Stimulated activated CD8-positive, alpha-beta memory T cell treated with anti-CD3 and anti-CD28 coated beads, Interleukin-7, amount 100 ng/mL, for 1 hour (primary cell): ENCODE data around the gene INSR.
"Not testable (repeated sequence)": the region's sequence is repeated elsewhere in the genome, so short reads cannot be mapped to it uniquely, and the experiment has no call there.

Experiments used
- DNase-seq, 2 donors: peaks; one replicate each; pipeline ENCODE4 v3.0.0-alpha.2; 2020; ENCODE audit warnings: low read depth in 2 of 2

INSR gene

DNA sequence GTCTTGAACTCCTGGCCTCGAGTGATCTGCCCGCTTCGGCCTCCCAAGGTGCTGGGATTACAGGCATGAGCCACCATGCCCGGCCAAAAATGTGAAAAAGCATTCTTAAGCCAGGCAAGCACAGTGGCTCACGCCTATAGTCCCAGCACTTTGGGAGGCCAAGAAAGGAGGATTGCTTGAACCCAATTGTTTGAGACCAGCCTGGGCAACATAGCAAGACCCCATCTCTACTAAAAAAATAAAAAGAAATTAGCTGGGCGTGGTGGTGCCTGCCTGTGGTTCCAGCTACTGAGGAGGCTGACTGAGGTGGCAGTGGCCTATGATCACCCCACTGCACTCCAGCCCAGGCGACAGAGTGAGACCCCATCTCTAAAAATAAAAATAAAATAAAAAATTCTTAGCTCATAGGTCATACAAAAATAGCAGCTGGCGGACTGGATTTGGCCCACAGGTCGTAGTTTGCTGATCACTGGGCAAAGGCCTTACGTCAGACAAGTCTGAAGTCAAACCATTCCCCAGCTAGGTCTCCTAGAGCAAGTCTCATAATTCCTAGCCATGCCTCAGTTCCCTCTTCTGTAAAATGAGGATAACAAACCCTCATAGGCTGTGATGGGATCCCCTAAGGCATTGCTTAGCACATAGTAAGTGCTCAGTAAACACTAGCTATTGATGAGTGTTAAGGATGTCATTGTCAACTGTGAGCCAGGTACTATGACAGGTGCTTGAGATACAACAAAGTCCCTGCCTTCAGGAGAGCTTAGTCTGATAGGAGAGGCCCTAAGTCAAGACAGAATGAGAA is 36.0 kb downstream of the INSR start:
- no peak for DNase-seq

DNA sequence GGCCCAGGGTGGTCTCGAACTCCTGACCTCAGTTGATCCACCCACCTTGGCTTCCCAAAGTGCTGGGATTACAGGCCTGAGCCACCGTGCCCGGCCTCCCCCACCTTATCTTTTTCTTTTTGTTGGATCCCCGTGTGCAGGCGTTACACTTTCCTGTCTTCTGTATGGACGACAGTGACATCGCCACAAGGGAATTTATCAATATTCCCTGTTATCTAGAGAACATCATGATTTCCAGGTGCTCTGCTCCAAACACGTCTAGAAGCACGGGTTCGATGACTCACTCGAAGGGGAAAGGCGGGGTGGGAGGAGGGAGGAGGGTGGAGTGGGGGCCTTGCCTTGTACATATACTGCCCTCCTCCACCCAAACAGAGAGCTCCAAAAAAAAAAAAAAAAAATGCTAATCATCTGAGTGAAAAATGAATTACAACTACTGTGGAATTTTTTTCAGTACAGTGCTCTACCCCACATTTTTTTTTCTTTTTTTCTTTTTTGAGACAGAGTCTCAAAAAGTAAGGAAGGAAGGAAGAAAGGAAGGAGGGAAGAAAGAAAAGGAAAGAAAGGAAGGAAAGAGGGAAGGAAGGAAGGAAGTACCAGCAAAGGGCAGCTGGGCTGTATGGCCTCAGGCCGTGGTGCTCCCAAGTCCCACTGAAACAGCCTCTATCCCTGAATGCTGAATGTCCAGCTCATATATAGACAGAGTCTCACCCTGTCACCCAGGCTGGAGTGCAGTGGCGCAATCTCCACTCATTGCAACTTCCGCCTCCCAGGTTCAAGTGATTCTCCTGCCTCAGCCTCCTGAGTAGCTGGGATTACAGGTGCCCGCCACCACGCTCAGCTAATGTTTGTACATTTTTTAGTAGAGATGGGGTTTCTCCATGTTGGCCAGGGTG is 36.8 kb downstream of the INSR start:
- no peak for DNase-seq

DNA sequence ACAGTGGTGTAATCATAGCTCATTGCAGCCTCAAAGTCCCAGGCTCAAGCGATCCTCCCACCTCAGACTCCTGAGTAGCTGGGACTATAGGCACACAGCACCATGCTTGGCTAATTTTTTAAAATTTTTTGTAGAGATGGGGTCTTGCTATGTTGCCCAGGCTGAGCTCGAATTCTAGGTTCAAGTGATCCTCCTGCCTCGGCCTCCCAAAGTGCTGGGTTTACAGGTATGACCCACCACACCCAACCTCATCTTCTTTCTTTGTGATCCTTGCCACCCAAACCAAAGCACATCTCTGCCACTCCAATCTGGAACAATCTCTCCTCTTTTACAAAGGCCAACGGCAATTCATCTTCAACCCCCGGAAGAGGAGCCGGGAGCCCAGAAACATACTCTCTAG is 38.6 kb downstream of the INSR start:
- no peak for DNase-seq

DNA sequence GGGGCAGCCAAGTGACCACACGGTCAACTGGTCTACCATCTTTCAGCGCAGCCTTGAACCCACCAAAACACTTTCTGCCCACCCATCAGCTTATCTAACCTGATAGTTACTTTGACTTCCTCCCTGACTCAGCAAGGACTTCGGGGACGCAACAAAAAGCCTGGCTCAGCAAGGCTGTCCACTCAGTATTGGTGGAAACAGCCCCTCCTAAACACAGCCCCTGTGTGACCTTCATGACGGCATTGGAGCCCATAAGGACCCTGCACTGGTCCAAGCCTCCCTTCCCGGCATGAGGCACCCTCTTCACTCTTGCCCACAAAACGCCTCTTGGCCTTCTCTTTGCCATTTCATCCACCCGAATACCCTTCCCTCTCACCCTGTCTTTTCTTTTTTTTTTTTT is 39.1 kb downstream of the INSR start:
- DNase-seq = no peak

DNA sequence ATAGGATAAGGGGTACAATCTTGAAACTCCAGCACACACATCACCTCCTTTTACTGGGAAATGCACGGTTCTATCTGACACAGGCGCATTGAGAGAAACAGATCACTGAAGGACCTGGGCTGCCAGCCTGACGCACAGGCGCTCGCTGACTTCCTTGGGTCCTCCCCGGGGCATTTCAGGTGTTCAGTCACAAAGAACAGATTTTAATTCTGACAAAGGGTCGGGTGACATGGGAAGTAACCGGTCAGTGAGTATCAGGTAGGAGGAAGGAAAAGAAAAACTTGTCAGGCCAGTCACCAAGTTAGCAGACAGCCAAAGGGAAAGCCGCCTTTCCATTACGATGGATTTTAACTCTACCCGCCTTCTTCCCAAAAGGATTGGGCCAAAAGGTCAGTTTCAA is 39.6 kb downstream of the INSR start:
- DNase-seq = no peak

DNA sequence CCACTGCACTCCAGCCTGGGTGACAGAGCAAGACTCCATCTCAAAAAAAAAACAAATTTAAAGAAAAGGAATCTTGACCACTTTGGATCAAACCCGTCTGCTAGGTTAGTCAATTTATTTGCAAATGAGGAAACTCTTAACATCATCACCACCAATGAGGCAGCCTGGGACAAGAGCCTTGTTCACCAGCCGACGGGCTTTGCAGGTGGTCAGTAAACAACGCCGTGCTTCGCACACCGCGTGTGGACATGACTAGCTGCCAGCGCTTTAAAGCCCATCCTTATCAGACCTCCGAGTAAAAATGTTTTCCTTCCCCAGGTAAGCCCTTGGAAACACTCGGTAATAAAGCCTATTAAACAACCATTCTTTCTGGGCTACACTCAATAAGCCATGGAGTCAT is 41.9 kb downstream of the INSR start:
- DNase-seq = no peak

DNA sequence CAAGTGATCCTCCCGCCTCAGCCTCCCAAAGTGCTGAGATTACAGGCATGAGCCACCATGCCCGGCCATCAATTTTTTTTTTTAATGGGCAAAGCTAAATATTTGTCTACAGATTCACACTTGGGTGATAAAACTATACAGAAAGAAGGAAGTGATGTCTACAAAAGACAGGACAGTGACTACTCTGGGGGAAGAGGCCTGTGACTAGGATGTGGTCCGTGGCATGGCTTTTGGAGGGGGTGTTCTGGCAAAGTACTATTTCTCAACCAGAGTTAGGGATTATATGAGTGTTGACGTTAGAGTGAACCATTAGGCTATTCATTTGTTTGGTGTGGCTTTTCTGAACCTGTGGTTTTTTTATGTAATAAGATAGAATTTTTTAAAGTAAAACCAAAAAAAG is 42.7 kb downstream of the INSR start:
- no peak for DNase-seq

DNA sequence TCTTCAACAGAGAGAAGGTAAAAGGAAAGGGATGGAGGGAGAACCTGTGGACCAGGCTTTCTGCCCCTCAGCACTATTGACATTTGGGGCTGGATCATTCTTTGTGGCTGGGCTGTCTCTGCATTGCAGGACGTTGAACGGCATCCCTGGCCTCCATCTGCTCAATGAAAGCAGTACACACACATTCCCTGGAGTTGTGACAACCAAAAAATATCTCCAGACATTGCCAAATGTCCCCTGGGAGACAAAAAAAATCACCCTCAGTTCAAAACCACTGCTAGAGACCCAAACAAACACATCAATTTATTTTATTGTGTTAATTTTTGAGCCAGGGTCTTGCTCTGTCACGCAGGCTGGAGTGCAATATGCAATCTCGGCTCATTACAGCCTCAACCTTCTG is 43.3 kb downstream of the INSR start:
- DNase-seq = no peak

DNA sequence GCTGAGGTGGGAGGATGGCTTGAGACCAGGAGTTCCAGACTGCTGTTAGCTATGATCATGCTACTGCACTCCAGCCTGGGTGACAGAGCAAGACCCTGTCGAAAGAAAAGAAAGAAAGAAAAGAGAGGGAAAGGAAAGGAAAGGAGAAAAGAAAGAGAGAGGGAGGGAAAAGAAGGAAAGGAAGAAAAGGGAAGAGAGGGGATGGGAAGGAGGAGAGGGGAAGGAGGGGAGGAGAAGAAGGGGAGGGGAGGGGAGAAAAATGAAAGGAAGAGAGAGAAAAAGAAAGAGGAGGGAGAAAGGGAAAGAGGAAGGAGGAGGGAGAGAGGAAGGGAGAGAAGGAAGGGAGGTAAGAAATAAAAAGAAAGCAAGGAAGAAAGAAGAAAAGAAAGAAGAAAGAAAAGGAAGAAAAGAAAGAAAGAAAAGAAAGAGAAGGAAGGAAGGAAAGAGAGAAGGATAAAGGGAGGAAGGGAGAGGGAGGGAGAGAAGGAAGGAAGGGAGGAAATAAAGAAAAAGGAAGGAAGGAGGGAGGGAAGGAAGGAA is 44.1 kb downstream of the INSR start:
- no peak for DNase-seq

DNA sequence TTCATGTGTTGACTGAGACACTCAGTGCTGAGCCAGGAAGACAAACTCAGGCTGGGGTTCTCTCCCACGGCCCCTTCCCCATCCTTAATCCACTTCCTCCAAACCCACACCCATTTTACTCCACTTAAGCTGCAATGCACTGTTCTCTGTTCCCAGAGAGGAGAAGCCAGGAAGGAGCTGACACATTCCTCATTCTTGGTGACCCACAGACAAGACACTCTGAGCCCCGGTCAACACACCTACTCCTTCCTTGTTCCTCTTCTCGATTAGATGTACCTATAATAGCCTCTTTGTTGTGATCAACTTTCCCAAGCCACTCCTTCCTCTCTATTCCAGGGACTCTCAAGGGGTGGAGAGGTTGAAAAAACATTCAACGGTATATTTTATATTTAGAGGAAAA is 47.1 kb downstream of the INSR start:
- no peak for DNase-seq

DNA sequence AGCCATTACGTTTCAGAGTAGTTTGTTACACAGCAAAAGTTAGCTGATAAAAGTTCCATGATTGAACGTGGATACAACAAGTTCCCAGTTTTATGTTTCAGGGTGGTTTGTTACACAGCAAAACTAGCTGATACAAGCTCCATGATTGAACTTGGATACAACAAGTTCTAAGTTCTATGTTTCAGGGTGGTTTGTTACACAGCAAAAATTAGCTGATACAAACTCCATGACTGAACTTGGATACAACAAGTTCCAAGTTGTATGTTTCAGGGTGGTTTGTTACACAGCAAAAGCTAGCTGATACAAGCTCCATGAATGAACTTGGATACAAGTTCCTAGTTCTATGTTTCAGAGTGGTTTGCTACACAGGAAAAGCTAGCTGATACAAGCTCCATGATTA is 47.6 kb downstream of the INSR start:
- DNase-seq = no peak

DNA sequence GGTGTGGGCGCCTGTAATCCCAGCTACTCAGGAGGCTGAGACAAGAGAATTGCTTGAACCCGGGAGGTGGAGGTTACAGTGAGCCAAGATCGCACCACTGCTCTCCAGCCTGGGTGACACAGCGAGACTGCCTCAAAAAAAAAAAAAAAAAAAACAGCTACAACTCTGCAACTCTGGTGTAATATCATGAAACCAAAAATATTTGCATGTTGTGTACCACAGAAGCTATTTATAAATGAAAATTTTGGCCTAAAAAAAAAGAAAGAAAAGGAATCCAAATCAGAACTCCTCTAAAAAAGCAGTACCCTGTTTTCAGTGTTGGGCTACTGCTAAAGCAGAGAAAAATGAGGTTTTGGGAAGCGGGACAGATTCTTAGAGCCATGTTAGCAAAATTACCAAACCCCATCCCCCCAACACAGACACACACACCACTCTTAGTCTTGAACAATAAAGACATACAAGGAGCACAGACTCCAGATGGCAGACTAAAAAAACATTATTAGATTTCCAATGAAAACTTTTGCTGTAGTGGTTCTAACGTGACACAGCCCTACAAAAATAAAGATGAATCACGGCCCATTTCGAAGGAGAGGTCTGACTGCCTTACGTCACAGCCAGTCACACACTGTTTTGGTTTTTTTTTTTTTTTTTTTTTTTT is 51.5 kb downstream of the INSR start:
- no peak for DNase-seq

DNA sequence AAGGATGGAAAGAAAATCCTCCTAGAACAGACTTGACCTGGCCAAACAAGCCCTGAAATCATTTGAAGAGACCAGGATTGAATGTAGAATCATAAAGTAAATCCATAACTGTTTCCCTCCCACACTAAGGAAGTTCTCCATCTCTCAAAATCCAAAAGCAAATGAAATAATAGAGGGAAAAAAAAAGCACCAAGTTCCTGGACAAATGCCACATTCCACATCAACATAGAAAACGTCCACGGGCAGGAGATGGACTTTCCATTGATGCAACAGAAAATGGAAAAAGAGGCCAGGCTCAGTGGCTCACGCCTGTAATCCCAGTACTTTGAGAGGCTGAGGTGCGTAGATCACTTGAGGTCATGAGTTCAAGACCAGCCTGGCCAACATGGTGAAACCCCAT is 56.2 kb downstream of the INSR start:
- no peak for DNase-seq

DNA sequence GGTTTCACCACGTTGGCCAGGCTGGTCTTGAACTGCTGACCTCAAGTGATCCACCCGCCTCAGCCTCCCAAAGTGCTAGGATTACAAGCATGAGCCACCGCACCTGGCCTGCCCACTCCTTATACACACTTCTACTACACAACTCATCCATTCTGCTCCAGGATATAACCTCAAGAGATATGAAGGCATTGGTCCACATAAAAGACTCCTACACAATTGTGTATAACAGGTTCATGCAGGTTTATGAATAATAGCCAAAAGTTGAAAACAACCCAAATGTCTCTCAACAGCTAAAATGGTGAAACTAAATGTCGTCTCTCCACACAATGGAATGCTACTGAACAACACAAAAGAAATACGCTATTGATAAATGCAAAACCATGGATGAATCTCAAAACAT is 58.1 kb downstream of the INSR start:
- no peak for DNase-seq

DNA sequence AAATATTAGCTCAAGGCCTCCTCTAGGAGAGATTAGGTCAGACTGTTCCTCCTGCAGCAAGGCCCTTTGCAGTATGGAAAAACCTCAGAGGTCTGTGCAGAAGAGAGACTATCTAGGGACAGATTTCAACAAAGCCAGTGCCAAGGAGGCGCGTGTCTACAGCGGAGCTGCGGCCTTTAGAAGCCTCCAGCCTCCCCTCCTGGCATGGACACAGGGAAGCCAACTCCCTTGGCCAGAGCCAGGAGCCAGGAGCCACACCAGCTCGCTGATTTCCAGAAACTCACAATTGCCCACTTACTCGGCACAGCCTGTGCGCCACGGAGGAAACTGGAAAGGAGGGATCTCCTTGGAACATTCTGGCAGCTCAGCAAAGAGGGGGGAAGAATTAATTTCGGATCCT is 63.4 kb downstream of the INSR start:
- DNase-seq = no peak

DNA sequence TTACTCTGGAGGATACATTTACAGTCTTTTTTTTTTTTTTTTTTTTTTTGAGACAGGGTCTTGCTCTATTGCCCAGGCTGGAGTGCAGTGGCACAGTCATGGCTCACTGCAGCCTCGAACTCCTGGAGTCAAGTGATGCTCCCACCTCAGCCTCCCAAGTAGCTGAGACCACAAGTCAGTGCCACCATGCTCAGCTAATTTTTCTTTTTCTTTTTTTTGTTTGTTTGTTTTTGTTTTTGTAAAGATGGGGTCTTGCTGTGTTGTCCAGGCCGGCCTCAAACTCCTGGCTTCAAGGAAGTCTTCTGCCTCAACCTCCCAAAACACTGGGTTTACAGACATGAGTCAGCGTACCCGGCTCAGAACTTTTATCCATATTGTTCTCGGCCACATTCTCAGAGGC is 64.5 kb downstream of the INSR start:
- DNase-seq = no peak

DNA sequence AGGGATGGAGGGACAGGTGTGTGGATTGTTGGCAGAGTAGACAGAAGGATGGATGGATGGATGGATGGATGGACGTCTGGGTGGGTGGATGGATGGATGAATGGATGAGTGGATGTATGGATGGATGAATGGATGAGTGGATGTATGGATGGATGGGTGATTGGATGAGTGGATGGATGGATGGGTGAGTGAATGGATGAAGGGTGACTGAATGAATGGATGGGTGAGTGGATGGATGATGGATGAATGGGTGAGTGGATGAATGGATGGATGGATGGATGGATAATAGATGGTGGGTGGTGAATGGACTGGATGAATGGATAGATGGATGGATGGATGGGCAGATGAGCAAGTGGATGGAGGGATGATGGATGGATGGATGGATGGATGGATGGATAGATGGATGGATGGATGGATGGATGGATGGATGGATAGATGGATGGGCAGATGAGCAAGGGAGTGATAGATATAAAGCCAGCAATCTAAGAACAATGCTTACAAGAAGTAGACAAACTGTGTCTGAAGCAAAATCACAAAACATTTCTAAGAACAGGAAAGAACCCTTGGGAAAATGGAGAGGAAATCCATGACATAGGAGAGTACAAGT is 65.2 kb downstream of the INSR start:
- DNase-seq = no peak

DNA sequence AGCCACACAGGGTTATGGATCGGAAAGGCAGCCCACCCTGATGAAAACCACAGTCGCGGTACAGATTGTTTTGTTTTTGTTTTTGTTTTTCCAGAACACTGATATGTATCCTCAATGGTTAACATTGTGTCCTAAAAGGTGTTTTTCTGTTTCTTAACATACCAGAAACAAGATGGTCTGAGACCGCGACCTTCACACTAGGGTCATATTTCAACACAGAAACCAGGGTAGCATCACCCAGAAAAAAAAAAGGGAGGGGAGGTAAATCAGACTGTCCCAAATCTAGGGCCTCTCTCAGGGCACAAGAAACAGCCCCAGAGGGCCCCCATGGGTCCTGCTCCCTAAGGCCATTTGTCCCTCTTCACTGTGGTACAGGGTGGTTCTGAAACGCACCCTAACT is 66.5 kb downstream of the INSR start:
- no peak for DNase-seq

DNA sequence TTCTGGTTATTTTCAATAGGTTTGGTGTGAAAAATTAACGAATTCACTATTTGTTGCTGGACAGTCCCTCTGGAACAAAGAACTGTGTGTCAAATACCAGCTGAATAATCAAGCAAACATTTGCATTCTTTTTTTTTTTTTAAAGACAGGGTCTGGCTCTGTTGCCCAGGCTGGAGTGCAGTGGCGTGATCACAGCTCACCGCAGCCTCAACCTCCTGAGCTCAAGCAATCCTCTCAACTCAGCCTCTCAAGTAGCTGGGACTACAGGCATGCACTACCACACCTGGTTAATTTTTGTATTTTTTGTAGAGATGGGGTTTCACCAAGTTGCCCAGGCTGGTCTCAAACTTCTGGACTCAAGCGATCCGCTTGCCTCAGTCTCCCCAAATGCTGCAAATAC is 67.1 kb downstream of the INSR start:
- not testable (repeated sequence) for DNase-seq

DNA sequence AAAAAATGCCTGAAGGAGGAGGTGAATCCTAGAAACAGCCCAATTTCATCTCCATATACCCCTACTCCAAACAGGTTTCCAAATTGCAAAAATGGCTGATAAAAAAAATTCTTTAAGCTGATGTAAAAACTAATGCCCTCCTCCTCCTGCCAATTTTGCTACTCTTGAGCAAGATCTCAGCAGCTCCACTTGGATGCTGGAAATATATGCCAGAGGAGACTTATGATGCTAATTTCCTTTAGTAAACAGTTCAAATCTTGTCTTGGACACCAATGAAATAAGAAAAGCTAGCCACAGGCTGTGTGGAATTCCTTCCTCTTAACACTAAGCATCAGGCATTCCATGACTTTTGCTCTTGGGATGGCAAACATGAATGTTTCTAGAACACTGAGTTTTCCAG is 67.5 kb downstream of the INSR start:
- no peak for DNase-seq

DNA sequence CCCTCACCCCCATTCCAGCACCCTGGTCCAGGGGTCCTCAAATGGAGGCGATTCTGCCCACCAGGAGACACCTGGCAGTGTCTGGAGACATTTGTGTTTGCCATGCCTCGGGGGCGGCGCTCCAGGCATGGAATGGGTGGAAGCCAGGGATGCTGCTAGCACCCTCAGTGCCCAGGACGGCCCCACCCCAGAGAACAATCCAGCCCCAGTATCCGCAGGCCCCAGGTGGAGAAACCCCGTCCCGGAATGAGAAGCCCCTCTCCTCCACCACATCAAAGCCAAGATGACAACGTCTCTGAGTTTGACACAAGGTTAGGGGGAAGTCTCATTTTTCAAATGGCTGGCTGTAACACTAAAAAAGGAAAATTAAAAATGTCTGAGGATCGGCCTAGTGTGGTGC is 68.5 kb downstream of the INSR start:
- no peak for DNase-seq

DNA sequence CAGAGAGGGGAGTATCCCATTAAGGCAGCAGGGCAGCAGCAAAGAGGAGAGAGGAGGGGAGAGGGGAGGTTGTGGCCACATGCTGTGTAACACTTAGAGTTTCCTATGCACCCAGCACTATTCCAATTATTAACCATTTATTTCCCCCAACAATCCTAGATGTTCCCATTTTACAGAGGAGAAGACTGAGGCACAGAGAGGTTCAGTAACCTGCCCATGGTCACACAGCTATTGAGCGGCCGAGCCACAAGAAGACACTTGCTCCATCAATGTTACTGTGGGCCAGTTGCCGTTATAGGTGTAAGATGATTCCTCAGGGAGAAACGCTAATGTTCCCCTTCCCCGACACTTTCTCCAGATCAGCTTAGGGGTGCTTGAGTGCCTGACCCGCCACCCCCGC is 69.2 kb downstream of the INSR start:
- no peak for DNase-seq
